ENCODE results near the gene TMEM120A.
"Not testable (repeated sequence)": the region's sequence is repeated elsewhere in the genome, so short reads cannot be mapped to it uniquely, and the experiment has no call there.

The TMEM120A gene

DNA sequence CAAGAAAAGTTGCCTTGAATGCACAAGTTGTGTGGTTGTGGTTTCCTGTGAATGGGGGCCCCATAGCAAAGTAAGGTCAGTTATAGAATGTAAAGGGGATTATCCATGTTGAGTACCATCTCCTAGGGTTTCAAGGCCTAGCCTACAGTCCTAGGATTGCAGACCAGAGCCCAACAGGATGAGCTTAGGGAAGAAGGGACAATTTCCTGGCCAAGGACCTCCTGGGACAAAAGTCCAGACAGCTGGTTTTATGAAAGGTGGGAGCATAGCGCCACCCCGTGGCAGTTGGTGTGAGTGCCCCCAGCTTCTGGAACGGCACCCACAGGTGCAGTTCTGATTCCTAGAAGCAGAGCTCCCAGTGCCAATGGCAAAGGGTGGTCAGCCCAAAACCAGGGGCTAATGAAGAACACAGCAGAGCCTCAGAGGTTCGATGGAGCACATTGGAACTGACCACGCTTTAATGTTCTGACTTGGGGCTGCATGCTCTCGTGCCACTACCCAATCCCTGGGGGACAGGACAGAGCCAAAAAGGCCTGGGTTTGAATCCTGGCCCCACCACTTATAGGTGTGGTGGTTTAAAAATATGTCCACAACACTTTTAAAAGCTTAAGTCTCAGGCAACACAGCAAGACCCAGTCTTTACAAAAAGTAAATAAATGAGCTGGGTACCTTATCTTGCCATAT, 25.8 kb upstream of the TMEM120A start:
- DNase-seq (ENCODE audit: insufficient read length, low spot score) (peak; percentile 69), FAIRE-seq (no peak)
- TF ChIP-seq, protein P1, sequence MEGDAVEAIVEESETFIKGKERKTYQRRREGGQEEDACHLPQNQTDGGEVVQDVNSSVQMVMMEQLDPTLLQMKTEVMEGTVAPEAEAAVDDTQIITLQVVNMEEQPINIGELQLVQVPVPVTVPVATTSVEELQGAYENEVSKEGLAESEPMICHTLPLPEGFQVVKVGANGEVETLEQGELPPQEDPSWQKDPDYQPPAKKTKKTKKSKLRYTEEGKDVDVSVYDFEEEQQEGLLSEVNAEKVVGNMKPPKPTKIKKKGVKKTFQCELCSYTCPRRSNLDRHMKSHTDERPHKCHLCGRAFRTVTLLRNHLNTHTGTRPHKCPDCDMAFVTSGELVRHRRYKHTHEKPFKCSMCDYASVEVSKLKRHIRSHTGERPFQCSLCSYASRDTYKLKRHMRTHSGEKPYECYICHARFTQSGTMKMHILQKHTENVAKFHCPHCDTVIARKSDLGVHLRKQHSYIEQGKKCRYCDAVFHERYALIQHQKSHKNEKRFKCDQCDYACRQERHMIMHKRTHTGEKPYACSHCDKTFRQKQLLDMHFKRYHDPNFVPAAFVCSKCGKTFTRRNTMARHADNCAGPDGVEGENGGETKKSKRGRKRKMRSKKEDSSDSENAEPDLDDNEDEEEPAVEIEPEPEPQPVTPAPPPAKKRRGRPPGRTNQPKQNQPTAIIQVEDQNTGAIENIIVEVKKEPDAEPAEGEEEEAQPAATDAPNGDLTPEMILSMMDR (IDR thresholded peaks at IDR 0.05; ENCODE audit: insufficient read depth, missing control alignments) = peak; percentile 87

DNA sequence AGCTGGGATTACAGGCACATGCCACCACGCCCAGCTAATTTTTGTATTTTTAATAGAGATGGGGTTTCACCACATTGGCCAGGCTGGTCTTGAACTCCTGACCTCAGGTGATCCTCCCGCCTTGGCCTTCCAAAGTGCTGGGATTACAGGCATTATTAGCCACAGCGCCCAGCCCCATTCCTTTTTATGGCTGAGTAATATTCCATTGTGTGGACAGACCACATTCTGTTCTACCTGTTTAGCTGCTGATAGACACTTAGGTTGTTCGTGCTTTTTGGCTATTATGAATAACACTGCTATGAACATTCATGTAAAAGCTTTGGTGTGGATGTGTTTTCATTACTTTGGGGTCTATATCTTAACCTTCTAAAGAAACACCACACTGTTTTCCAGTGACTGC, 24.1 kb upstream of the TMEM120A start:
- not testable (repeated sequence) for DNase-seq (ENCODE audit: insufficient read length, low spot score); FAIRE-seq

DNA sequence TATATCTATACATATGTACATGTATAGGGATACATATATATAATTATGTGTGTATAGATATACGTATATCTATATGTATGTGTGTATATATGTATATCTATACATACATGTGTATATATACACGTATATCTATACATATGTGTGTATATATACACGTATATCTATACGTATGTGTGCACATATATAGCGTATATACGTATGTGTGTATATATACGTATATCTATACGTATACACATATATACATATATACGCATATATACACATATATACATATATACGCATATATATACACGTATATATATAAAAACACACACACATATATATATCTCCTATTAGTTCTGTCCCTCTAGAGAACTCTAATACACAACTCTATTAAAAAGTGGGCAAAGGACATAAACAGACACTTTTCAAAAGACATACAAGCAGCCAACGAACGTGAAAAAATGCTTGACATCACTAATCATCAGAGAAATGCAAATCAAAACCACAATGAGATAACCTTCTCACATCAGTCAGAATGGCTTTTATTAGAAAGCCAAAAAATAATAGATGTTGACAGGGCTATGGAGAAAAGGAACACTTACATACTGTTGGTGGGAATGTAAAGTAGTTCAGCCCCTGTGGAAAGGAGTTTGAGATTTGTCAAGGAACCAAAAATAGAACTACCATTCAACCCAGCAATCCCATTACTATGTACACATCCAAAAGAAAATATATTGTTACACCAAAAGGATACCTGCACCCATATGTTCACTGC, 22.0 kb upstream of the TMEM120A start:
- TF ChIP-seq, protein P1 (IDR thresholded peaks at IDR 0.05; ENCODE audit: insufficient read depth, missing control alignments) = no peak
- DNase-seq (ENCODE audit: insufficient read length, low spot score) (no peak), FAIRE-seq (no peak)

DNA sequence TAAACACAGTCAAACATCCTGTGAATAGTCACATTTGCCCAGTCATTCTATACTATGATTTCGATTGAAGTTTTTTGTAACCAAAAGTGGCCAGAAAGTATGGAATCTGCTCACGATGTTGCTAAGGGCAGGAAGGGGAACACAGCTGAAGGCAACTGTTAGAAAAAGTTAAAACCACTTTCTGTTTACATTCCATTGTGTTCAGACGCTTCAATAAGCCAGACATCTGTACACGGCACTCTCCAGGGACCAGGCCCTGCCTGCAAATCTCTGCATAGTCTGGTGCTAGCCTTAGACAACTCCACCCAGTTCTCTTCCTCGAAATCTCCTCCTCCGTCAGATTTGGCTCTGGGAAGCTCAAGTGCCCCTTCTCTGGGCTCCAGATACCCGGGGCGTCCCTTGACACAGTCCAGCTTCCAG, 17.1 kb upstream of the TMEM120A start:
- DNase-seq (ENCODE audit: insufficient read length, low spot score) = no peak
- FAIRE-seq = no peak
- TF ChIP-seq, protein P1 (IDR thresholded peaks at IDR 0.05; ENCODE audit: insufficient read depth, missing control alignments) = no peak

DNA sequence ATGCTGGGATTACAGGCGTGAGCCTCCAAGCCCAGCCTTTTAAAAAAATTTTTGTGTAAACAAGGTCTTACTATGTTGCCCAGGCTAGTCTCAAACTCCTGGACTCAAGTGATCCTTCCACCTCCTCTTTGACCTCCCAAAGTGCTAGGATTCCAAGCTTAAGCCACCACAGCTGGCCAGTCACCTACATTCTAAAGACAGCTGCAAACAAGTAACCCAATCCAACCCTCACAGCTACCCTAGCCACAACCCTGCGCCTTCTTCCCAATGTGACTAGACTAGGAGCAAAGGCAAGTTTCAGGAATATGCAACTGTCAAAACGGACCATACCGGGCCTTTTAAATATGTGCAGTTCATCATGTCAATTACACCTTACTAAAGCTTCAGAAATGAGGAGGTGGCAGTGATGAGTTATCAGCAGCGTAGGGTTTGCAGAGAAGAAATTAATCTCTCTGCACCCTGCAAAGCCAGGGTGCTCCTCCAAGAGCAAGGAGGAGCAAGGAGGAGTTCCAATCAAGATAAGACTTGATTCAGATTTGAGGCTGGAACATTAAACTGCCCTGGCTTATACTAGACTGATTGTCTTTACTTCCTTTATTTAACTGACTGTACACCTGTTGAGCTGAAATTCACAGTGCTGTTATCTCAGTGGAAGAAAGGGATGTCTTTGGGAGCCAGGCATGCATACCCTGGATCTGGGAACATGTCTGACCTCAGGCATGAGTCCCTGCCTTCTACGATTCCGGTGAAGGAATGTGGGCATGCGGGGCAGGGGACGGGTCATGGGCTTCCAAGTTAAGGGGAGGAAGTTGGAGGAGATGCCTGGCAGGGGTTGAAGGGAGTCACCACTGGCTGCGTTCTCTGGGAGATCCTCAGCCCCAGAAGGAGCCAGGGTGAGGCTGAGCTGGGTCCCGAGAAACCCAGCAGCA, 15.5 kb upstream of the TMEM120A start:
- DNase-seq (ENCODE audit: insufficient read length, low spot score) (no peak), FAIRE-seq (no peak)
- TF ChIP-seq, protein P1 (IDR thresholded peaks at IDR 0.05; ENCODE audit: insufficient read depth, missing control alignments) = no peak

DNA sequence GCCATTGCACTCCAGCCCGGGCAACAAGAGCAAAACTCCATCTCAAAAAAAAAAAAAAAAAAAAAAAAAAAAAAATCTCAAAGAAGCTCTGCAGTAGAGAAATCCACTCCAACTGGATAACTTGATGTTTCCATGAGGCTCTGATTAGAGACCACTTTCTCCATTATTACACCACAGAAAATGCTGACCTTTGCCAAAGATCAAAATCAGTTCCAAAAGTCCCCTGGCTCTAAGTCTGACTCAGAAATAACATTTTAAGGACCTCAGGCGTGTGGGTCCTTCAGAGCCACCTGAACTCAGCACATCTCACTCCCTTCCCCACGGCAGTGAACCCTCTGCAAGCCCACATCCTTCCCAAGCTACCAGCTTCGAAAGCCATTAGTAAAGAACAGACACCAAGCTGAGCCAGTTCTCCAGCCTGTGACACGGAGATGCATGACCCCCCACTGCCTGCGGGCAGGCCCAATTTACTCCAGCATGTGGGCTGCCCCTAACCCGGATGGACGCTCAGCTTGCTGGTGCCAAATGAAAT, 13.8 kb upstream of the TMEM120A start:
- TF ChIP-seq, protein P1 (IDR thresholded peaks at IDR 0.05; ENCODE audit: insufficient read depth, missing control alignments) = no peak
- no peak for FAIRE-seq
- no peak for DNase-seq (ENCODE audit: insufficient read length, low spot score)

DNA sequence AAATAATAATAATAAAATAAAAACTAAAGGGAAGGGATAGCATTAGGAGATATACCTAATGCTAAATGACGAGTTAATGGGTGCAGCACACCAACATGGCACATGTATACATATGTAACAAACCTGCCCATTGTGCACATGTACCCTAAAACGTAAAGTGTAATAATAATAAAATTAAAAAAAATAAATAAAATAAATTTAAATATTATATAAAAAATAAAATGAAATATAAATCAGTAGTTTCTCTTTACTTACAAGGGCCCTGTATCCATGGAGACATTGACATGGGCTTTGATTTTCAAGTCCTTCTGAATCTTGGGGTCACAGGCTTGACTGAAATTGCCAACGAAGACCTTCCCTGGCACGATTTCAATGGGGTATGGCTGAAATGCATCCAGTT, 10.6 kb upstream of the TMEM120A start:
- FAIRE-seq = not testable (repeated sequence)

More for the DNA sequence above, 10.6 kb upstream of the TMEM120A start:
- not testable (repeated sequence) for DNase-seq (ENCODE audit: insufficient read length, low spot score)
